ENCODE data around the gene RARRES1.

Gene RARRES1

DNA sequence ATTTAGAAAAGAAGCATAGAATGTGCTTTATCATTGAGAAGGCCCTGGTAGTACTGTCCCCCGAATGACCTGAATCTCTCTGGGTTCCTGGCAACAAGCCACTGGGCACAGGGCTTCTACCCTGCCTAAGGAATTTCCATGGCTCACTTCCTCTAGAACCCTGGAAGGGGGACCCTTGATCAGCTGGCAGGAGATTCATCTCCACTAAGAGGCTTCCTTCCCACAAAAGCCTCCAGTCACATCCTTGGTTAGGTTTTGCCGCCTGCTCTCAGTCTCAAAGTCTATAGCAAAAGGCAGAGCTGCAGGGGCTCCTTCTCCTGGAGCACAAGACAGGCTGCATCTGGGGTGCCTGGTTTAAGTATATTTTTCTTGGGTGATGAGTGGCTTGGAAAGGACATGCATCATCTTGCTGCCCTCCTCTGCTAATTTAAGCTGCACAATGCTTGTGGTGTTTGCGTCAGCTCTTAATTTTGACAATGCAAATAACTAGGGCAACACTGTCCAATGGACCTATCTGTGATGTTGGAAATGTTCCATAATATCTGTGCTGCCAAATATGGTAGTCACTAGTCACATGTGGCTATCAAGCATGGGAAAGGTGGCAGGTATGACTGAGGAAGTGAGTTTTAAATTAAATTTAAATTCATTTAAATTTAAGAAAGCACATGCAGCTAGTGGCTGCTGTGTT is 33.4 kb upstream of the RARRES1 start:
- DNase-seq (ENCODE audit: low read depth, low spot score), result no peak

DNA sequence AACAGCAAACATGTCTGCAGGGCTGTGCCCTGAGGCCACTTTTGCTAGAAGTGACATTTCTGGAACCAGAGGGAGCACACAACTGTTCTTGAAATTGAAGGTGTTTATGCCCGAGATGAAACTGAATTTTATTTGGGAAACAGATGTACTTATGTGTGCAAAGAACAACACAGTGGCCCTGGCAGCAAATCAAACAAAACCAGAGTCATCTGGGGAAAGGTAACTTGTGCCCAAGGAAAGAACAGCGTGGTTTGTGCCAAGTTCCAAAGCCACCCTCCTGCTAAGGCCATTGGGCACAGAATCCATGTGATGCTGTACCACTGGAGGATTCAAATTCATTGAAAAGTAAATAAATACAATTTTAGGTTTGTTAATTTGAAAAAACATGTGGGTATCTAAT is 31.2 kb upstream of the RARRES1 start:
- DNase-seq (ENCODE audit: low read depth, low spot score), result no peak

DNA sequence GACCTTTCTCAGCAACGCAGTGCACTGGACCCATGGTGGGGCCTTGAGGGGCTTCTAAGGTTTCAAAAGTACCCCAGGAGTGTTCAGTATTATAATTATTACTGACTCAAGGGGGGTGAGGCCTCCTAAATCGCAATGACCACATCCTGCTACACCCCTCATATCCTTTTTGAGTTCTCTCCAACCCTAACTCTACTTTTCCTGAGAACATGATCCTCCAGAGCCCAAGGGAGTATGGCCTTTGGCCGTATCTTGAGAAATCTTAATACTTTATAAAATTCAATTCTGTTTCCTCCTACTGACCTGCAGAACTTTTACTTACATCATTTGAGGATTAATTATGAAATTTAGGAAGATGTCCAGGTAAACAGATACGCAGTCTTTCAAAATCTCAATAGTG is 30.4 kb upstream of the RARRES1 start:
- DNase-seq (ENCODE audit: low read depth, low spot score), result no peak

DNA sequence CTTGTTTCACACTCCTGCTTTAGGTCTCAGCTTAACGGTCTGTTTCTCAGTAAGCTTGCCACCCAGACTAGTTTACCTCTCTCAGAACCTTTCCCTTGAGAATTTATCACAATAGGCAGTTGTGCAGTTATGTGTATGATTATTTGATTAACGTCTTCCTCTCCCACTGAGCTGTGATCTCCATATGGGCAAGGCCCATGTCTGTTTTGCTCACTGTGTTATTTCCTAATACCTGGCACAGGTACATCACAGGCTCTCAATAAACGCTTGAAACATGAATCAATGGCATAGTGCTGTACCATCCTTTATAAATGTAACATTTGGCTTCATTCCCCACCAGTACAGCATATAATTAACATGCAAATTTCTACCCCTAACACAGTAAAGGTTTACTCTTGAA is 29.1 kb upstream of the RARRES1 start:
- DNase-seq (ENCODE audit: low read depth, low spot score), result no peak

DNA sequence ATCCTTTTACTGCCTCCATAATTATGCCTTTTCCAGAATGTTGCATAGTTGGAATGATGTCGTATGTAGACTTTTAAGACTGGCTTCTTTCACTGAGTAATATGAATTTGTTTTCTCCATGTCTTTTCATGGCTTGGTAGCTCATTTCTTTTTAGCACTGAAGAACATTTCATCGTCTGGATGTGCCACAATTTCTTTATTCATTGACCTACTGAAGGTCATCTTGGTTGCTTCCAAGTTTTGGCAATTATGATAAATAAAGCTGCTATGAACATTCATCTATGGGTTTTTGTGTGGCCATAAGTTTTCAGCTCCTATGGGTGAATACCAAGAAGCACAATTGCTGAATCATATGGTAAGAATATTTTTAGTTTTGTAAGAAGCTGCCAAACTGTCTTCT is 23.2 kb upstream of the RARRES1 start:
- DNase-seq (ENCODE audit: low read depth, low spot score), result no peak

DNA sequence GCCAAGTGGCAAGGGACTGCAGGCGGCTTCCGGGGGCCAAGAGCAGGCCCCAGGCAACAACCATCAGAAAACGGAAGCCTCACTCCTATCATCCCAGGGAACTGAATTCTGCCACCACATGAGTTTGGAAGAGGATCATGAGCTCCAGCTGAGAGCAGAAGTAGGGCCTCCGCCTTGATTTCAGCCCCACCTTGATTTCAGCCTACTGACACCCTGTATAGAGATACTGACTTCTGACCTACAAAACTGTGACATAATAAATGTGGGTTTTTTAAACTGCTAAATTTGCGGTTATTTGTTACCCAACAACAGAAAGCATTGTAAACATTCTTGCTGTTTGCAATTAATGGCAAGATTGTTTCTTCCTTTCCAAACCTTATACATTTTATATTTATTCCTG is 21.6 kb upstream of the RARRES1 start:
- no peak for DNase-seq (ENCODE audit: low read depth, low spot score)

DNA sequence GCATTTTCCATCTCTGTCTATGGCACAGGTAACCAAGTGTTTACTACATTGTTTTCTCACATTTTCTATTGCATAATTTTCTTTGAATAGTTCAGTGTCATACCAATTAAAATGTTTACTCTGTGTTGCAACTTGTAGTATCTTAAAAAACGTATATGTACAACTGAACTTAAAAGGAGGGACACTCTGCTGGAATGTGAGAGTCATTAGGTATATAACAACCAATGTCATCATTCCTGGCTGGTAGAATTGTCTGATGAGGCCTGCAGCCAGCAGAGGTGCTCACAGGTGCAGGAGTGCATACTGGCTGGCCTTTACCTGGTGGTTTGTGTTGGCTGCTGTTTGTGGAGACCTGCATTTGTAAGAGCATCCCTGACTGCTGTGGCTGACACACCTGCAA is 19.1 kb upstream of the RARRES1 start:
- DNase-seq (ENCODE audit: low read depth, low spot score), result no peak

DNA sequence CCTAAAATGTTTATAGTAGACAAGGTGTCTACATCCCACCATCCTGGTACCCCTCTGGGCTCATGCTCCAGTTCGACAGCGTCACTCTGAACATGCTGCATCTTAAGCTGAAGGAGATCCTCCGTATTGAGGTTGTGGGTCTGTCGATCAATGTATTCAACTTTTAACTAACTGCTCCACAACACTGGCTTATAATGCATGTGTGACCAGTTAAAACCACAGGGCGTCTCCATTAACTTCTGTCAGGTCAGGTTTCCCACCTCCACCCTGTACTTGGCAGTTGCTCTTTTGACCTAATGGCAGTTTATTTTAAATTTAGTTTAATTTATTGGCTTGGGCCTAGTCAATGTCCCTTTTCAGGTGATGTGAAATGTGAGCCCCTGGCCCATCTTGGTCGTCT is 17.8 kb upstream of the RARRES1 start:
- no peak for DNase-seq (ENCODE audit: low read depth, low spot score)

DNA sequence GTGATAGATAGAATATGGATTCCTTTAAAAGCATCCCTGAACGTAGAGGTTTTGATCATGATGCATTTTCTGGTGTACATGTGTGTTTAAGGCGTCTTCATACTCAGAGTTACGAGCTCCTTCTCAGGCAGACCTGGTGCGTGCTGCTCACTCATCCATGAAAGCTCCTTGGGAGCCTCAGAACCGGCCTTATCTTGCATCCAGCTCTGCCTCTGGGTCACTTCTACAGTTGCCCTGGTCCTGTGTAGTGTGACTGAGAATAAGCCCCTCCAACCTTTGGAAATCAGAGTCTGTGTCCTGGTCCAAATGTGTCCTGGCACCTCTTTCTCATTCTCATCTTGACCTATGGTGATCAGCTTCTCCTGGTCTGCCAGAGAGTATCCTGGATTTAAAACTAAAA is 17.3 kb upstream of the RARRES1 start:
- DNase-seq (ENCODE audit: low read depth, low spot score), result no peak

DNA sequence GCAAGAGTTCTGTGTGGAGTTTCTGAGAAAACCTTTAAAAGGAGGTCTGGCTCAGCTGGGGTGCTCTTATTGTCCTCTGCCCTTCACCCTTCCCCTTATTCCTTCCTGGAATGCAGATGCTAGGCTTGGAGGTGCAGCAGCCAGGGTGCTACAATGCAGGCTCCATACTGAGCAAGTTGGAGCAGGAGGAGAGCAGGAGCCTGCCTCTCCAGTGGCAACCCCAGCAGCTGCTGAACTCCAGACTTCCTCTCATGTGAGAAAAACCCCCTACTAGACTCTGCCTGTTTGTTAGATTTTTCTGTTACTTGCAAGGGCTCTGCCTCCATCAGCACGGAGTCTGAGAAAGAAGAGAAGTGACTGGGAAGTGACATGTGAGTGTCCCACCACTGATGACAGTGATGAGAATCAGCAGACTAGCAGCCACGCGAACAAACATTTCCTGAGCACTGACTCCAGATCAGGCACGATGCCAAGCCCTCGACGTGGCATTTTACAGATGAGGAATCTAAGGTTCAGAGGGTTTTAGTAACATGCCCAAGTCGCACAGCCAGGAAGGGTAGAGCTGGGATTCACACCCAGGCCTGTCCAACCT is 16.1 kb upstream of the RARRES1 start:
- no peak for DNase-seq (ENCODE audit: low read depth, low spot score)

DNA sequence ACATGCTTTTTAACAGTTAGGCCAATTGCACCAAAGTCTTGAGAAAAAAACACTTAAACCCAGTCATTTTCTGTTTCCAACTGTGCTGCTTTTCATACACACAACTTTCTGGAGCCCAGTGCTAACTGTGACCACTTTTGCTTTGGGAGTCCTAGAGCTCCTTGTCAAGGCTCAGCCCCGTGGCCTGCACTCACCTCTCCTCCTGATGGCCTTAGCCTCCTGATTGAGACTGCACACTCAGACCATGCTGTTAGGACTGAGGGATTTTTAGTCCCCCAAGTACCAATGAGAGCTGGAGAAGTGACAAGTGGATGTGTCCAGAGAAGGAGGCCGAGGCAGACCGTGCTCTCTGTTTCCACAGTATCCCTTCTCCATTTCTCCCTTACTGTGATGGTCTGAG is 15.2 kb upstream of the RARRES1 start:
- DNase-seq (ENCODE audit: low read depth, low spot score), result no peak

DNA sequence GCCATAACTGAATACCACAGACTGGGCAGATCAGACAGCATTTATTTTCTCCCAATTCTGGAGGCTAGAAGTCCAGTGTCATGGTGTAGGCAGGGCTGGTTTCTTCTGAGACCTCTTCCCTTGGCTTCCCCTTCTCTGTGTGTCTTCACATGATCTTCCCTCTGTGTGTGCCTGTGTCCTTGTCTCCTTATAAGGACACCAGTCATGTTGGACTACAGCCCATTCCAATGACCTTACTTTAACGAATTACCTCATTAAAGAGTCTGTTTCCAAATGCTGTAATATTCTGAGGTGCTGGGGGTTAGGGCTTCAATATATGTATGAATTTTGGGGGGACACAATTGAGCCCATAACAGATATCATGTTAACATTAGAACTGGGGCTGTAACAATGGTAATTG is 13.3 kb upstream of the RARRES1 start:
- DNase-seq (ENCODE audit: low read depth, low spot score), result no peak

DNA sequence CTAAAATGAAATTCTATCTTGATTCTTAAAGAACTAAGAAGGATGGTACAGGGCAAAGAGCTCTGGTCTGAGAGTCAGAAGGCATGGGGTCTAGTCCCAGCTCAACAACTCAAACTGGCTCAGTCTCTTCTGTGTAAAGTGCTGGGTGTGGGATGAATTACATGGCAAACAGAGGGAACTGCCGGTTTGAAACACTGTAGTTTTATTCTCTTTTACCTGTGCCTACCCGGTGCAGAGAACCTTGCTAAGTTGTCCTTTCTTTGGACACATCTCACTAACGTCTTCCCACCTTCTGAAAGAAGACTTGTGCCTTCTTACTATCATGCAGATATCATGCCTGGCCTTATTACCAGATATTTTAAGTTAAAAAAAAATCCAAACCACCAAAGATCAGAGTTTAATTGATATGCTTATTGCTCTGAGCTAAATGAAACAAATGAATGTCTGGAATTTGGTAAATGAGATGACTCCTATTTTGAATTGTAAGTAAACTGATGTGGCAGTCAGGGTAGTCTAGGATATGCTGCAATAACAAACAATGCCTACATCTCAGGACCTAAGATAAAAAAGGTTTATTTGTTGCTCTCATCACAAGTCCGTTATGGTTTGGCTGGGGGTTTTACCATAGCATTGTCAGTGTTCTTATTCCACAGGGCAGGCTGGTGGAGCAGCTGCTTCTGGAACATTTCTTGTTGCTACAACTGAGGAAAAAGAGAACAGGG is 12.5 kb upstream of the RARRES1 start:
- no peak for DNase-seq (ENCODE audit: low read depth, low spot score)

DNA sequence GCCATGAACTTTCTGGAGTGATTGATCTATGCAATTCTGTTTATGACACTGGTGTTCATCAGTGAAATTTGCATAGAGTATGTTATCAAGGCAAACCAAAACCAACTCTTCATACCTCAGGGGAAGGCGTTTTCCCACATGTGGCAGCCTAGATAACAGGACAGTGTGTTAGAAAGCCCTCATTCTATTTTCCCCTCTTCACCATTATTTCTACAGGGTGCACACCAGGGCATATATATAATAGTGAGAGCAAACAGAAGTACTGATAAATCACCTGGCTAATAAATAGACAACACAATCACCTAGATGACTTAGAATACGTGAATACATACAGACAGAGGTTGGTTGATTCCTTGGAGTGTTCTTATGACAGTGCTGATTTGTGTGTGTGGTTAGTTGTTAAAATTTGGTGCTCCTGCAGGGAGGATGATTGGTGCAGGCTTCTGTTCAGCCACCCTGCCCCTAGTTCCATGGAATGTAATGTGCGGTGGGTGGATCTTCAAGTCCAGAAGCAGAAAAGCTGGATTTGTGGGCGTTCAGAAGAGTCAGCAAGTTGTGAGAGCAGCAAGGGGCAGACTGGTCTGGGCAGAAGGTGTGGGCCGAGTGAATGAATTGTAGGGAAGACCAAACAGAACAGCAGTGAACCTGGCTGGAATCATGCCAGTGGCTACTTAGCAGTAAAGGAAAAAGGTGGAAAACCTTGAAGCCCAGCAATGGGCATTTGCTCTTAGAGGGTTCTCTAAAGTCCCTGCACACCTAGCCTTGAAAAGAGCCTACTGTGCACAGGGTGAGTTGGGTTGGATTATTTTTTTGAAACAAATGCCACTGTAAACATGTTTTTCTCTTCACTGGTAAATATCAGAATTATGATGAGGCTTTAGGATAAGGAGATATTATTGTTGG is 11.7 kb upstream of the RARRES1 start:
- no peak for DNase-seq (ENCODE audit: low read depth, low spot score)

DNA sequence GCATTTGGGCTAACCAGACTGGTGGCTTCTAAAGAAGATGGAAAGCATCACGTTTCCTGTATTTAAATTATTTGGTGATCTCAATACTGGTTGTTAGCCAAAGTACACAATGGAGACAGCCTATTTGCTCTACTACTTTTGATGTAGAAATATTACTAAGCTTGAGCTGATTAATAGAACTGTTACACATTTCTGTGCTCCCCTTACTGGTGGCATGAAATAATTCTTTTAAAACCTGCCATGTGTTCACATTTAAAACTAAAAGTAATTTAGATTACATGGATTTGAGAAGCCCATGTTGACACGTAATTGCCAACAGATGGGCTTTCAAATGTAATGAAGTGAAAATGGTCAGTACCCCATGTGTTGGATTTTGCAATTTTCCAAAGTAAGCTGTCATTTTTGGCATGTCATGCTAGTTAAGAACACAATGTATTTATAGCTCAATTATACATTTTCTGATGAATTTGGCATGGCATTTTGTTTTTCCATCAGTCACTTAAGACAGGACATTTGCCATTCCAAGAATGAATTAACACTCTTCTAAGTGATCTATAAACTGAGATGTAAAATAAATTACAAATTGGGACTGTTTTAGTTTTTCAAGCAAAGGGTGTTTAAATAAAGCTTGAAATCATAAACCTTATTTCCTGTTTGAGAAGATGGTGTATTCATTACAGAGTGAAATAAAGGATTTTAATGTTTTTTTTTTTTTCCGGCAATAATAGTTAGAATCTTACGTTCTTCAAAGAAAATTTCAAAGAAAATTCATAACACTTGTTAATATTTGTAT is 10.8 kb upstream of the RARRES1 start:
- no peak for DNase-seq (ENCODE audit: low read depth, low spot score)

DNA sequence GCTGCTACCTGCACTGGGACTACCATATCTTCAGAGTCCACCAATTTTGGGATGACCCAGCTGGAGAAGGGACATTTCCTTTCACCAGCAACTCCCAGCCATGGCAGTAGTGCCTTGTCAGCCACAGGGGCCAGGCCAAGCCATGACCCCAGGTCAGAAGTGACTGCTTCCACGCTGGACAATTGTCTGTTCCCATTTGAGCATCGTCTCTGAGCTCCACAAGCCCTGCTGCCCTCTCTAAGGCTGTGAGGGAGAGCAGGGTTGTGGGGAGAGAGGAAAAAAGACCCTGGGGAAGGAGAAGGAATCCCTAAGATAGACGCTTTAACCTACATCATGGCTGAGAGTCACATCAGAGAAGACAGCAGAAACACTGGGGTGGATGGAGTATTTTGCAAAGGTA is 7.4 kb upstream of the RARRES1 start:
- DNase-seq (ENCODE audit: low read depth, low spot score), result no peak

DNA sequence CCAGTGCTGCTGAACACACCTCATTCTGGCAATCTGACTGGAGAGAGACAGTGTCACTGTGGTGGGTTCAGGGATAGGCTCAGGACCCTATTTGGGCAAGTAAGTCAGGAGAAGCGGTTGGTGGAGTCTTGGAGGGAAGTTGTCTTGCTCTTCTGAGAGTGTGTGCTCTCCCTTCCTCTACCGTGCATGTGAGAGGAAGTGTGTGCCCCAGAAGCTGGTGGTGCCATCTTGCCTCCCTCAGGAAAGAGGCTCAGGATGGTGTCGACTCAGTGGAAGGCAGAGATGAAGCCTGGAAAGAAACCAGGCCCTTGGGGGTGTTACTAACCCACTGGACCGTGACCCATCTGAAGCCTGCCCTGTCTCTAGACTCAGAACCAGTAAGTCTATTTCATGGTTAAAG is 6.8 kb upstream of the RARRES1 start:
- DNase-seq (ENCODE audit: low read depth, low spot score), result no peak

DNA sequence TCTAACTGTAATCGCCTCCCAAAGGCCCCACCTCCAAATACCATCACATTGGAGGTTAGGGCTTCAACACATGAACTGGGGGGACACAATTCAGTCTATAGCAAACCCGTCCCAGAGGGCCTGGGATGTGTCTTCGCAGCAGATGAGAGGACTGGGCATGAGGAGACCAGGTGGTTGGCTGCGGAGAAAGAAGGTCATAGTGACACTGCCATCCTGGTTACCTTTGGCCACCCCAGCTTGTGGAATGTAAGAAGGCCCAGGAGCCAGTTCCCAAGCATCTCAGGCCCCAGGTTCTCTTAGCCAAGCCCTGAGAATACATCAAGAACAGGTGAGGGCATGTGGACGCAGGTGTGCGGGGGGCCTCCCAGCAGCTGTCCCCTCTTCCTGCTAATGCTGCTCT is 6.4 kb upstream of the RARRES1 start:
- DNase-seq (ENCODE audit: low read depth, low spot score), result no peak

DNA sequence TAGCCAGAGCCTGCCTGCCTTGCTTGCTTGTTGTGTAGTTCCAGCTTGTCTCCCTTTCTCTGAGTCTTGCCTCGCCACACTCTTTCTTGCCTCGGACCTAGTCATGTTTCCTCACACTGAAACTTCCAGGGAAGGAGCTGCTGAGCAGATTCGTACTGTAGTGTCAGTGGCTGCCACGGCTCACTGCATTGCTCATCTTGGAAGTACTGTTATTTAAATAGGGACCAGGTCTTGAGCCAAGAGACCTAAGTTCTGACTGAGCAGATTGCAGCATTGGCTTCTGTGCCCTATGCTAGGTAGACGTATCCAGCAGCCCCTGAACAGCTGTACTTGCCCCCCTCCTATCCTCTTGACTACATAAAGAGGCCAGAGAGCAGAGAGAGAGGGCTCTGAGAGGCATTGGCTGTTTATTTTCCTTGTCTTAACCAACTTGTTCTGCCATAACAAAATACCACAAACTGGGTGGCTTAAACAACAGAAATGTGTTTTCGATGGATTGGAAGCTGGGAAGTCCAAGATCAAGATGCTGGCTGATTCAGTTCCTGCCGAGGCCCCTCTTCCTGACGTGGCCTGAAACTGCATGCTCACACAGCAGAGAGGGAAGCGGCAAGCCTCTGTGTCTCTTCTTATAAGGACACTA is 5.8 kb upstream of the RARRES1 start:
- DNase-seq (ENCODE audit: low read depth, low spot score), result no peak

DNA sequence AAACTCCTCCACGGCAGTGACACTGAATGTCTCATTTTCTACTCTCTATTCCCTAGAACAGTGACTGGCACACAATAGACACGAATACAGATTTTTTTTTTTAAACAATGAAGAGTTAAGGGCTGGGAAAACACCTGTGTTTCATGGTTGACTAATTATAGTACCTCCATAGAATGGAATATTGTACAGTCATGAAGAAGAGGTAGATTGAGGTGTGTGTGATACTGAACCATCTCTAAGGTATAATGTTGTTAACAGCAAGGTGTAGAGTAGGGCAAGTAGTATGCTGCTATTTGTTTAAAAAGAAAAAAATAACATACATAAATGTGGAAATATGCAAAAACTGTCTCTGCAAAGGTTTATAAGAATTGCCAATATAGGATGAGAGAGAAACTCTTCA is 5.2 kb upstream of the RARRES1 start:
- DNase-seq (ENCODE audit: low read depth, low spot score), result no peak

Data from activated CD4-positive, CD25-positive, alpha-beta regulatory T cell treated with anti-CD3 and anti-CD28 coated beads, Interleukin-2, amount 50 U/mL, for 16 hours (primary cell).